Calu3 (cell line): ENCODE results near the gene DDX18. TPM values are rescaled to one million over a fixed set of nuclear protein-coding genes. Genes with fewer than 3 reads are reported as not detected.

ENCODE experiments used
- BruUV-seq: library from RNA; stranded (reverse); fragments of 400-500 nt; replicated peaks from 2 replicates; lab custom pipeline; 2021; lab: Mats Ljungman, UMichigan
- CTCF ChIA-PET: fragments of 300-600 bp; sonication (Branson Sonifier 250); formaldehyde crosslinking; loops from one replicate; lab custom pipeline; 2022; ENCODE audit warnings: antibody characterized with exemption; lab: Charles Lee
- DNase-seq: peaks from one replicate; pipeline ENCODE4 v3.0.0; 2022
- H3K27ac Mint-ChIP-seq: one replicate; pipeline ENCODE4 v1.8.0; 2022; ENCODE audit warnings: mixed read lengths; ENCODE audit not compliant: unreplicated experiment
- H3K27me3 Mint-ChIP-seq: one replicate; pipeline ENCODE4 v1.8.0; 2022; ENCODE audit warnings: mixed read lengths; ENCODE audit not compliant: unreplicated experiment
- H3K36me3 Mint-ChIP-seq: one replicate; pipeline ENCODE4 v1.8.0; 2022; ENCODE audit warnings: mild to moderate bottlenecking, moderate library complexity, mixed read lengths; ENCODE audit not compliant: insufficient read depth, unreplicated experiment
- H3K4me1 Mint-ChIP-seq: one replicate; pipeline ENCODE4 v1.8.0; 2022; ENCODE audit warnings: mild to moderate bottlenecking, low read depth, mixed read lengths; ENCODE audit not compliant: unreplicated experiment
- H3K4me3 Mint-ChIP-seq: one replicate; pipeline ENCODE4 v1.8.0; 2022; ENCODE audit warnings: mild to moderate bottlenecking, low read depth, moderate library complexity, mixed read lengths; ENCODE audit not compliant: unreplicated experiment
- H3K9me3 Mint-ChIP-seq: one replicate; pipeline ENCODE4 v1.8.0; 2022; ENCODE audit warnings: low read depth, mixed read lengths; ENCODE audit not compliant: unreplicated experiment
- intact Hi-C: fragments of 100-400 bp; cut with micrococcal nuclease; formaldehyde crosslinking; loops from one replicate; pipeline ENCODE4 v1.10.0; 2022; ENCODE audit not compliant: unreplicated experiment
- total RNA-seq: library from RNA; stranded (reverse); gene quantifications from 2 replicates; pipeline ENCODE4 v1.2.3, GENCODE V29; 2022
- TF ChIP-seq, protein P1 (sequence below): fragments of 200-600 bp; IDR thresholded peaks from one replicate; pipeline ENCODE4 v1.8.0; 2022; ENCODE audit warnings: antibody characterized with exemption; ENCODE audit not compliant: unreplicated experiment

Gene DDX18
- total RNA-seq, 1 experiment from 2014 or later: 114 TPM

DNA sequence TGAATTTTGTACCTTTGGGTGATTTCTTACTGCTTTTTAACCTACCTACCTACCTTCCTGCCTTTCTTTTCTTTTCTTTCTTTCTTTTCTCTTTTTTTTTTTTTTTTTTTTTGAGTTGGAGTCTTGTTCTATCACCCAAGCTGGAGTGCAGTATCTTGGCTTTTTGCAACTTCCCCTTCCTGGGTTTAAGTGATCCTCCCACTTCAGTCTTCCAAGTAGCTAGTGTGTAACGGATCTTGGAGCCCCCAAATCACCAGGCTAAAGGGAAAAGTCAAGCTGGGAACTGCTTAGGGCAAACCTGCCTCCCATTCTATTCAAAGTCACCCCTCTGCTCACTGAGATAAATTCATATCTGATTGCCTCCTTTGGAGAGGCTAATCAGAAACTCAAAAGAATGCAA lies 61.3 kb downstream of the DDX18 start:
- TF ChIP-seq, protein P1, sequence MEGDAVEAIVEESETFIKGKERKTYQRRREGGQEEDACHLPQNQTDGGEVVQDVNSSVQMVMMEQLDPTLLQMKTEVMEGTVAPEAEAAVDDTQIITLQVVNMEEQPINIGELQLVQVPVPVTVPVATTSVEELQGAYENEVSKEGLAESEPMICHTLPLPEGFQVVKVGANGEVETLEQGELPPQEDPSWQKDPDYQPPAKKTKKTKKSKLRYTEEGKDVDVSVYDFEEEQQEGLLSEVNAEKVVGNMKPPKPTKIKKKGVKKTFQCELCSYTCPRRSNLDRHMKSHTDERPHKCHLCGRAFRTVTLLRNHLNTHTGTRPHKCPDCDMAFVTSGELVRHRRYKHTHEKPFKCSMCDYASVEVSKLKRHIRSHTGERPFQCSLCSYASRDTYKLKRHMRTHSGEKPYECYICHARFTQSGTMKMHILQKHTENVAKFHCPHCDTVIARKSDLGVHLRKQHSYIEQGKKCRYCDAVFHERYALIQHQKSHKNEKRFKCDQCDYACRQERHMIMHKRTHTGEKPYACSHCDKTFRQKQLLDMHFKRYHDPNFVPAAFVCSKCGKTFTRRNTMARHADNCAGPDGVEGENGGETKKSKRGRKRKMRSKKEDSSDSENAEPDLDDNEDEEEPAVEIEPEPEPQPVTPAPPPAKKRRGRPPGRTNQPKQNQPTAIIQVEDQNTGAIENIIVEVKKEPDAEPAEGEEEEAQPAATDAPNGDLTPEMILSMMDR: no peak
- DNase-seq: no peak
- Mint-ChIP-seq H3K27ac (no peak overlapping the region), H3K4me1 (no peaks in the 10 kb centered on the region), H3K9me3 (no peaks in the 10 kb centered on the region), H3K36me3 (no peaks in the 10 kb centered on the region), H3K27me3 (peaks cover 69% of the 10 kb centered on the region), H3K4me3 (no peak overlapping the region)
- intact Hi-C loops: no loop called here
- CTCF ChIA-PET: no interaction called here
- no TSS peak for BruUV-seq

DNA sequence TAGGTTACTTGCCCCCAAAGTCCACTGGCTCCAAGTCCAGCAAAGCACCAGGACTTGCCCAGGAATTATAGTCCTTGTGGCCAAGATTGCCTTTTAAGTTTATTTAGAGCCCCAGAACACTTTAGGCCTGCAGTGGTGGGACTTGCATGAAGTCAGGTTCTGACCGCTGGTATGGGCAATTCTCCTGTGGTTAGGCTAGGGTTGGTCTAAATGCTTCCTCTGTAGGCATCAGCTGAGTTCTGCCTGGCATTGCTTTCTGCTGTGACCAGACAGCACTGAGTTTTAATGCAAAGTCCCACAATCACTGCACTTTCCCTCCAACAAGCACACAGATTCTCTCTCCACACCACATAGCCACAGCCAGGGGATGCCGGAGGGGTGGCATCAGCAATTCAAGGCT lies 64.5 kb downstream of the DDX18 start:
- TF ChIP-seq, protein P1: no peak
- CTCF ChIA-PET: no interaction called here
- intact Hi-C loops: no loop called here
- BruUV-seq: no TSS peak
- Mint-ChIP-seq H3K27ac (no peak overlapping the region), H3K9me3 (peaks cover 5% of the 10 kb centered on the region), H3K36me3 (no peaks in the 10 kb centered on the region), H3K4me1 (no peaks in the 10 kb centered on the region), H3K4me3 (no peak overlapping the region), H3K27me3 (peaks cover 85% of the 10 kb centered on the region)
- no peak for DNase-seq

Other genes with a start within 250 kb of the DDX18 start
- gene CCDC93, start 199.4 kb downstream of the DDX18 start, total RNA-seq: 49.8 and 57.3 TPM in 2 replicates